ENCODE measurements around the gene APC2. TPM values are rescaled to one million over a fixed set of nuclear protein-coding genes. Genes with fewer than 3 reads are reported as not detected.

Gene APC2
- total RNA-seq, 1 experiment from 2014 or later: 1.4 TPM

GRCh38 chr19:1494115-1494815 is 44.3 kb downstream of the APC2 start:
- Histone ChIP-seq H3K36me3 (ENCODE audit: low read depth, low read length) (no peaks in the 10 kb centered on the region), H2AFZ (ENCODE audit: low read length) (no peak overlapping the region), H3K4me2 (ENCODE audit: low read length) (no peak overlapping the region), H3K4me3 (ENCODE audit: low read length) (no peak overlapping the region), H3K4me1 (ENCODE audit: insufficient read depth, low read length) (peaks cover 12% of the 10 kb centered on the region), H3K27ac (ENCODE audit: low read length) (no peak overlapping the region), H3K9ac (ENCODE audit: low read length) (no peak overlapping the region), H3F3A (ENCODE audit: low read length, unreplicated experiment) (no peaks in the 10 kb centered on the region), H3K9me3 (ENCODE audit: low read length) (no peaks in the 10 kb centered on the region), H4K20me1 (ENCODE audit: low read length) (no peaks in the 10 kb centered on the region), H3K27me3 (ENCODE audit: low read length) (no peaks in the 10 kb centered on the region), H3K79me2 (ENCODE audit: low read length) (0 out of 2 replicates have a peak, but pooled peaks cover 3% of the 10 kb centered on the region), H3K9me2 (replicated peaks; ENCODE audit: low read length) (no peaks in the 10 kb centered on the region)
- intact Hi-C loops (cut with micrococcal nuclease): no loop called here
- CTCF ChIA-PET: no interaction called here
- POLR2A ChIA-PET (ENCODE audit: unreplicated experiment): no interaction called here
- no peak for TF ChIP-seq CTCF (conservative IDR thresholded peaks at IDR 0.05; ENCODE audit: low read depth, low read length)
- no peak for TF ChIP-seq EZH2 (IDR thresholded peaks at IDR 0.05; ENCODE audit: low read length, unreplicated experiment)
- TF ChIP-seq EZH2phosphoT487 (IDR thresholded peaks at IDR 0.05; ENCODE audit: borderline replicate concordance, low read length): no peak
- ATAC-seq: no peak
- BruUV-seq (replicated peaks): no TSS peak
- no peak for DNase-seq

- no peaks in the 10 kb centered on the region for H3K9me2 ChIP-seq (replicated peaks; ENCODE audit: low read length)
- TF ChIP-seq CTCF (conservative IDR thresholded peaks at IDR 0.05; ENCODE audit: low read depth, low read length) (no peak), EZH2phosphoT487 (IDR thresholded peaks at IDR 0.05; ENCODE audit: borderline replicate concordance, low read length) (no peak), EZH2 (IDR thresholded peaks at IDR 0.05; ENCODE audit: low read length, unreplicated experiment) (no peak)
- H3K36me3 ChIP-seq (ENCODE audit: low read depth, low read length): no peaks in the 10 kb centered on the region
- CTCF ChIA-PET: no interaction called here
- no peak overlapping the region for H3K9ac ChIP-seq (ENCODE audit: low read length)
- no peak overlapping the region for H3K4me3 ChIP-seq (ENCODE audit: low read length)
- H3F3A ChIP-seq (ENCODE audit: low read length, unreplicated experiment): no peaks in the 10 kb centered on the region
- H3K4me1 ChIP-seq (ENCODE audit: insufficient read depth, low read length): peaks cover 12% of the 10 kb centered on the region
- POLR2A ChIA-PET (ENCODE audit: unreplicated experiment): no interaction called here
- H3K4me2 ChIP-seq (ENCODE audit: low read length): no peak overlapping the region
- no peaks in the 10 kb centered on the region for H3K9me3 ChIP-seq (ENCODE audit: low read length)
- ATAC-seq (no peak), DNase-seq (no peak)
- no peak overlapping the region for H3K27ac ChIP-seq (ENCODE audit: low read length)
- no TSS peak for BruUV-seq (replicated peaks)
- H2AFZ ChIP-seq (ENCODE audit: low read length): no peak overlapping the region
- intact Hi-C loops (cut with micrococcal nuclease): no loop called here
- no peaks in the 10 kb centered on the region for H4K20me1 ChIP-seq (ENCODE audit: low read length)
- 0 out of 2 replicates have a peak, but pooled peaks cover 3% of the 10 kb centered on the region for H3K79me2 ChIP-seq (ENCODE audit: low read length)
- H3K27me3 ChIP-seq (ENCODE audit: low read length): no peaks in the 10 kb centered on the region
Observed at GRCh38 chr19:1495051-1495798, 45.3 kb downstream of the APC2 start.

Measured in PC-3 (cell line).